GM19099 (cell line): ENCODE results near the gene APOL5.

Experiments used
- POLR2A ChIP-seq: IDR thresholded peaks from 3 replicates; pipeline ENCODE4 v1.6.1; 2011; ENCODE audit warnings: low read depth; ENCODE audit not compliant: insufficient read length; ENCODE audit errors: extremely low read depth

The APOL5 gene, protein sequence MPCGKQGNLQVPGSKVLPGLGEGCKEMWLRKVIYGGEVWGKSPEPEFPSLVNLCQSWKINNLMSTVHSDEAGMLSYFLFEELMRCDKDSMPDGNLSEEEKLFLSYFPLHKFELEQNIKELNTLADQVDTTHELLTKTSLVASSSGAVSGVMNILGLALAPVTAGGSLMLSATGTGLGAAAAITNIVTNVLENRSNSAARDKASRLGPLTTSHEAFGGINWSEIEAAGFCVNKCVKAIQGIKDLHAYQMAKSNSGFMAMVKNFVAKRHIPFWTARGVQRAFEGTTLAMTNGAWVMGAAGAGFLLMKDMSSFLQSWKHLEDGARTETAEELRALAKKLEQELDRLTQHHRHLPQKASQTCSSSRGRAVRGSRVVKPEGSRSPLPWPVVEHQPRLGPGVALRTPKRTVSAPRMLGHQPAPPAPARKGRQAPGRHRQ

DNA sequence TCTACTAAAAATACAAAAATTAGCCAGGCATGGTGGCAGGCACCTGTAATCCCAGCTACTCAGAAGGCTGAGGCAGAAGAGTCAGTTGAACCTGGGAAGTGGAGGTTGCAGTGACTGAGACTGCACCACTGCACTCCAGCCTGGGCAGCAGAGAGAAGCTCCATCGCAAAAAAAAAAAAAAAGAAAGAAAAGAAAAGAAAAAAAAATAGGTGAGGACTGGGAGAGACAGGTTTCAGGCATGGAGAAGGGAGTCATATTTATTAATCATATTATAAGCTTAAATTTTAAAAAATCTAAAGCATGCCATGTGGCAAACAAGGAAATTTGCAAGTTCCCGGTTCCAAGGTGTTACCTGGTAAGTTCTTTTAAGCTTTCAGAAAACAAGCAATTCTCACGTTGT lies at the start of gene APOL5:
Gene APOL5 (plus strand): TSS at position 301 of the 400 bp plus-strand sequence. CDS start 0 bp downstream, at position 301.
- TF ChIP-seq POLR2A = no peak

- TF ChIP-seq POLR2A = no peak
Observed at GRCh38 chr22:35674335-35674734, 43.3 kb upstream of the APOL5 start.

- TF ChIP-seq POLR2A = no peak
Observed at GRCh38 chr22:35677460-35678187, 40.0 kb upstream of the APOL5 start.

DNA sequence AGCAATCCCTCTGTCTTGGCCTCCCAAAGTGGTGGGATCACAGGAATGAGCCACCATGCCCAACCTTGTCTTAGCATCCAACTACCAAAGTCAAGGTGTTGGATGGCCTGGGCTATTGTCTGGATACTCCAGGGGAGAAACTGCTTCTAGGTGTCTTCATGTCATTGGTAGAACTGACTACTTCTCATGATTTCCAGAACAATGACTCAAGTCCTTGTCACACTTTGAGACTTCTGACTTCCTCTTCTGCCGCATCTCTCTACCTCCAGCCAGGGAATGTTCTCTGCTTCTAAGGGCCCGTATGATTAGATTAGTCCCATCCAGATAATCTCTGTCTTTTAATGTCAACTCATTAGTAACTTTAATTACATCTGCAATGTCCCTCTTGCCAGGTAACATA lies 38.8 kb upstream of the APOL5 start:
- no peak for TF ChIP-seq POLR2A

- TF ChIP-seq POLR2A = no peak
Observed at GRCh38 chr22:35681454-35682052, 36.1 kb upstream of the APOL5 start.

- TF ChIP-seq POLR2A = no peak
Observed at GRCh38 chr22:35683560-35683959, 34.1 kb upstream of the APOL5 start.

GRCh38 chr22:35684270-35684700 lies 33.4 kb upstream of the APOL5 start:
- no peak for TF ChIP-seq POLR2A

DNA sequence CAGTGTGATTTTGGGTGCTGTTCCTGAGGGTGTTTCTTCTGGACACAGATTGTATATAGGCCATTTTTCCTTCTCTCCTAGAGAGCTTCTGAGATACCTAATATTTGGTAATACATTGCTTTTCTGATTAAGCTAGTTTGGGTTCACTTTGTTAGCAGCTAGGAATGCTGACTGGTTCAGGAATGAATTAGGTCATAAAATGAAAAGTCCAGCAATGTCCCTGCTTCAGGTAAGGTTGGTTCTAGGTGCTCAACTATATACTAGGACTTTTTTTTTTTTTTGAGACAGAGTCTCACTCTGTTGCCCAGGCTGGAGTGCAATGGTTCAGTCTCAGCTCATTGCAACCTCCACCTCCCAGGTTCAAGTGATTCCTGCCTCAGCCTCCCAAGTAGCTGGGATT lies 32.9 kb upstream of the APOL5 start:
- TF ChIP-seq POLR2A = no peak

GRCh38 chr22:35685731-35686130 lies 31.9 kb upstream of the APOL5 start:
- no peak for TF ChIP-seq POLR2A

GRCh38 chr22:35686298-35686697 lies 31.4 kb upstream of the APOL5 start:
- TF ChIP-seq POLR2A = no peak

DNA sequence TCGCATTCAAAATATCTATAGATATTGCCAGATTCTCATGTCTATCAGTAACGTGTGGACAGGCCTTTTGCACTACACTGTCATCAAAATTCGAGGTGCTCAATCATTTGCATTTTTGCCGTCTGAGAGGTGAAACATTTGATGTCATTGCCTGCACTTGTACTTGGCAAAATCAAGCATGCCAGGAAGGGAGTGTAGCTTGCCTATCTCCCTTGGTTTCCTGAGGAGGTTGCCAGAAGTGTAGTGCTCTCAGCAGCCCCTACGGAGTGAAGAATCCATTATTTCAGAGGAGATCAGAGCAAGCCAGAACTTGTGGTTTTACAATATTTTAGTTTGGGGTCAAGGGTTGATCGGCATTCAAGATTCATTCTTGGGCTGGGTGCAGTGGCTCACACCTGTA lies 30.2 kb upstream of the APOL5 start:
- no peak for TF ChIP-seq POLR2A

- no peak for TF ChIP-seq POLR2A
Observed at GRCh38 chr22:35688913-35689675, 28.6 kb upstream of the APOL5 start.

GRCh38 chr22:35690001-35690400 lies 27.7 kb upstream of the APOL5 start:
- no peak for TF ChIP-seq POLR2A

DNA sequence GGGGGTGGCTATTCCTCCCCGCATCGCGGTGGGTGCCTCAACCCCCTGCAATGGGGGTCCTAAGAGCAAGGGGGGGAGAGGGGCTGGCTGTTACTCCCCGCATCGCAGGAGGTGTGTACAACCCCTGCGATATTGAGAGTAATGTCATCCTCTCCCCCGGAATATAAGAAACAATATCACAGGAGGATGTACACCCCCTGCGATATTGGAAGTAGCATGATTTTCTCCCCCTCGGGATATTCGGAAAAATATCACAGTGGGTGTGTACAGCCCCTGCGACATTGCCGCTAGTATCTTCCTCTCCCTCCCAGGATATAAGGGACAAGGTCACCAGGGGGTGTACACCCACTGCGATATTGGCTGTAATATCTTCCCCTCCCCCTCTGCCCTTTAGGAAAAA lies 22.5 kb upstream of the APOL5 start:
- no peak for TF ChIP-seq POLR2A

DNA sequence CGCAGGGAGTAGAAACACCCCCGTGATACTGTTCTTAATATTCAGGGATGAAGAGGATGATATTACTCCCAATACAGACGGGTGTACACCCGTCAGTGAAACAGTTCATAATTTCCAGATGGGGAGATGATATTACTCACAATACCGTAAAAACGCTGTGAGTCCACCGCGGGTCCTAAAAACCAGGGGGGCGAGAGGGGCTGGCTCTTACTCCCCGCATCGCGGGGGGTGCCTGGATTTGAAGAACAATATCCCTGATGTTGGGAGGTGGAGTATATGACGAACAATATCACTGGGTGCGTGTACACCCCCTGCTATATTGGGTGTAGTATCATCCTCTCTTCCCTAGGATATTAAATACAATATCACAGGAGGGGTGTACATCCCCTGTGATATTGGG lies 20.5 kb upstream of the APOL5 start:
- TF ChIP-seq POLR2A = no peak
